NK-92 (cell line): Measurements from ENCODE around the gene CSN2.
"Not testable (repeated sequence)": the region's sequence is repeated elsewhere in the genome, so short reads cannot be mapped to it uniquely, and the experiment has no call there.

Experiments
- DNase-seq: peaks from one replicate; lab custom pipeline; 2025; ENCODE audit not compliant: unreplicated experiment; lab: John Stamatoyannopoulos, UW

Gene CSN2

GRCh38 chr4:69965628-69966027 lies at the start of gene CSN2:
Gene CSN2, minus strand, starts transcription at chr4:69965728. Its CDS starts 4,733 bp downstream, at chr4:69960995.
- DNase-seq = no peak

- DNase-seq = no peak
These were observed 43.2 kb upstream of the CSN2 start for GRCh38 chr4:70008771-70009170.

GRCh38 chr4:70002507-70002906 lies 37.0 kb upstream of the CSN2 start:
- DNase-seq = no peak

- DNase-seq = no peak
These were observed 35.2 kb upstream of the CSN2 start for GRCh38 chr4:70000711-70001110.

- DNase-seq = no peak
These were observed 33.9 kb upstream of the CSN2 start for GRCh38 chr4:69999420-69999819.

GRCh38 chr4:69995526-69996016 lies 30.0 kb upstream of the CSN2 start, which contains the start of gene STATH:
Gene STATH, plus strand, starts transcription at chr4:69995966. Its CDS starts 2,472 bp downstream, at chr4:69998438.
- no peak for DNase-seq

- no peak for DNase-seq
These were observed 29.3 kb upstream of the CSN2 start for GRCh38 chr4:69994782-69995181.

- no peak for DNase-seq
These were observed 25.5 kb upstream of the CSN2 start for GRCh38 chr4:69991016-69991415.

GRCh38 chr4:69986663-69987062 lies 21.1 kb upstream of the CSN2 start:
- DNase-seq = no peak

- DNase-seq = no peak
These were observed 18.5 kb upstream of the CSN2 start for GRCh38 chr4:69984030-69984443.

- DNase-seq = no peak
These were observed 12.1 kb upstream of the CSN2 start for GRCh38 chr4:69977582-69977981.

GRCh38 chr4:69974631-69975030 lies 9.1 kb upstream of the CSN2 start:
- no peak for DNase-seq

GRCh38 chr4:69970071-69970470 lies 4.5 kb upstream of the CSN2 start:
- DNase-seq = no peak

- DNase-seq = no peak
These were observed 8.3 kb downstream of the CSN2 start for GRCh38 chr4:69957209-69957608.

- no peak for DNase-seq
These were observed 13.9 kb downstream of the CSN2 start for GRCh38 chr4:69951602-69952001.

- DNase-seq = no peak
These were observed 29.0 kb downstream of the CSN2 start for GRCh38 chr4:69936566-69936965.

- DNase-seq = no peak
These were observed 31.4 kb downstream of the CSN2 start for GRCh38 chr4:69934150-69934549.

- DNase-seq = no peak
These were observed 34.8 kb downstream of the CSN2 start, which contains the start of gene CSN1S1 for GRCh38 chr4:69930768-69931167. Gene CSN1S1, plus strand, starts transcription at chr4:69931068. Its CDS starts 1,488 bp downstream, at chr4:69932556.

GRCh38 chr4:69923782-69924410 lies 41.6 kb downstream of the CSN2 start:
- not testable (repeated sequence) for DNase-seq

- no peak for DNase-seq
These were observed 44.7 kb downstream of the CSN2 start for GRCh38 chr4:69920874-69921273.

- DNase-seq = no peak
These were observed 55.3 kb downstream of the CSN2 start for GRCh38 chr4:69910016-69910782.

GRCh38 chr4:69909195-69909594 lies 56.3 kb downstream of the CSN2 start:
- no peak for DNase-seq
